HAP-1 (cell line): ENCODE measurements around the gene ZSCAN16.

Experiments used
- DNase-seq, 2 experiments: peaks; one replicate each; pipeline ENCODE4 v3.0.0-alpha.2; 2016 to 2020; ENCODE audit warnings: low spot score in 2 of 2
- H3K27me3 ChIP-seq: fragments of 250-450 bp; sonication (Bioruptor Pico); 2 replicates; pipeline ENCODE4 v1.5.1; 2020; ENCODE audit warnings: low read depth, mild to moderate bottlenecking, moderate library complexity
- H3K36me3 ChIP-seq: fragments of 250-450 bp; sonication (Bioruptor Pico); replicated peaks from 2 replicates; pipeline ENCODE4 v1.5.1; 2020; ENCODE audit warnings: mild to moderate bottlenecking
- H3K4me1 ChIP-seq: fragments of 250-450 bp; sonication (Bioruptor Pico); 2 replicates; pipeline ENCODE4 v1.5.1; 2020; ENCODE audit warnings: mild to moderate bottlenecking
- H3K4me3 ChIP-seq: fragments of 250-450 bp; sonication (Bioruptor Pico); 2 replicates; pipeline ENCODE4 v1.5.1; 2020; ENCODE audit warnings: mild to moderate bottlenecking, moderate library complexity
- H3K9me3 ChIP-seq: fragments of 250-450 bp; sonication (Bioruptor Pico); 2 replicates; pipeline ENCODE4 v1.5.1; 2020; ENCODE audit warnings: mild to moderate bottlenecking, moderate library complexity
- in situ Hi-C: fragments of 300-500 bp; cut with MboI; formaldehyde crosslinking; loops from 3 replicates; pipeline ENCODE4 v1.14.3; 2020; ENCODE audit warnings: low sequenced_read_pairs, inconsistent platforms, mixed read lengths

Gene ZSCAN16

DNA sequence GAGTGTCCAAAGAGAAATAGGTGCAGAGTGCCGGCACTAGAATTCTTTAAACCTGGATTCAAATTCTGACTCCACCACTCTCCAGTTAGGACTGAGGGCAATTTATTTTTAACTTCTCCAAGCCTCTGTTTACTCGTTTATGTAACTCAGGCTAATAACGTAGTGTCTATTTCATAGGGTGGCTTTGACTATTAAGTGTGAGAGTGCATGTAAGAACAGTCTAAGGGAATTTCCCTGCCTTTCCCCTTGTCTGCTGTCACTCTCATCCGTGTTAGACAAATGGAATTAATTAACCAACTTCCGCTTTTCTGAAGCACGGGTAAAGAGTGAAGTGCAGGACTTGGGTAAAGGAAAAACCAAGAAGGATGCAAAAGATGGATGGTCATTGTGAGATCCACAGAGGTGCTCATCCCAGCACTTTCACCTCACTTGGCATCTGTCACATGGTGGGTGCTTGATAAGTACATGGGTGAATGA is 13.1 kb downstream of the ZSCAN16 start:
- DNase-seq, result no peak
- H3K4me3 ChIP-seq, result peak overlapping the region; percentile 58
- in situ Hi-C loops, result loop anchor here (10.0 to 25.0 kb wide), 2 partner anchors 125 to 217 kb away; partner anchors contain the start of genes NKAPL, ZKSCAN4 and ZSCAN26
- no peaks in the 10 kb centered on the region for H3K9me3 ChIP-seq
- H3K27me3 ChIP-seq, result no peaks in the 10 kb centered on the region
- H3K36me3 ChIP-seq, result no peaks in the 10 kb centered on the region
- peaks cover 15% of the 10 kb centered on the region for H3K4me1 ChIP-seq

DNA sequence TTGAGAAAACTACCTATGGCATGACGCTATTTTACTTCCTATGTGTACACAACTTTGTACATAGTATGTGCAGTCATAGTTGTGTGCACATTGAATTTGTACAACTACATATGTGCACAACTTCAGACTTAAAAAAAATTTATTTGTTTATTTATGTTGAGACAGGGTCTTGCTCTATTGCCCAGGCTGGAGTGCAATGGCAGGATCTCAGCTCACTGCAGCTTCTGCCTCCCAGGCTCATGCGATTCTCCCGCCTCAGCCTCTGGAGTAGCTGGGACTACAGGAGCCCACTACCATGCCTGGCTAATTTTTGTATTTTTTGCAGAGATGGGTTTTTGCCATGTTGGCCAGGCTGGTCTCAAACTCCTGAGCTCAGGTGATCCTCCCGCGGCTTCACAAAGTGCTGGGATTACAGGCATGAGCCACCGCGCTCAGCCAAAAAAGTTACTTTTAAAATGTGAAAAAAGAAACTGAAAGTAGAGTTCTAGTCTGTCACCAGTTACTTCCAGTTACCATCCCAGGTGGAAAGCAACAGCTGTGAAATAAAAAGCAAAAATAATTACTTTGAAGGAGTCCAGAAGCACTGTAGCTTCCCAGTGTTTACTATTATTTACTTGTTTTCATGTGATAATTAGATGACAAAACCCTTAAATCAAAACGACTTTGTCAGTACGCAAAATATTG is 15.6 kb downstream of the ZSCAN16 start:
- peaks cover 12% of the 10 kb centered on the region for H3K4me1 ChIP-seq
- in situ Hi-C loops, result loop anchor here (10.0 to 25.0 kb wide), 2 partner anchors 122 to 215 kb away; partner anchors contain the start of genes NKAPL, ZKSCAN4 and ZSCAN26

DNA sequence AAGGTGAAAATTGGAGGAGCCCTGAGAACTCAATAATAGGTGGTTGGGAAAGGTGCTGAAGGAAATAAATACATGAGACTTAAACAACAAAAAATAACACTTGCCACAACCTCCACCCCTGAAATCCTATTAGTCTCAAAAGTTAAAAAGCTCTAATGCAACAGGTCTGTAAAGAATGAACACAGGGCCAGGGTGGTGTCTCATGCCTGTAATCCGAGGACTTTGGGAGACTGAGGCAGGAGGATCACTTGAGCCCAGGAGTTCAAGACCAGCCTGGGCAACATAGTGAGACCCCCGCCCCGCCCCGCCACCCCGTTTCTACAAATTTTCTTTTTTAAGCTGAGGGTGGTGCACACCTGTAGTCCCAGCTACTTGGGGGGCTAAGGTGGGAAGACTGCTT is 16.2 kb downstream of the ZSCAN16 start:
- DNase-seq, result no peak

More for the DNA sequence above, 15.6 kb downstream of the ZSCAN16 start:
- H3K9me3 ChIP-seq, result no peaks in the 10 kb centered on the region
- DNase-seq, result no peak
- peaks cover 8% of the 10 kb centered on the region for H3K36me3 ChIP-seq
- H3K27me3 ChIP-seq, result no peaks in the 10 kb centered on the region
- H3K4me3 ChIP-seq, result no peak overlapping the region

GRCh38 chr6:28141500-28142329 is 17.3 kb downstream of the ZSCAN16 start, which contains the start of gene ZKSCAN8:
Gene ZKSCAN8, plus strand, starts transcription at chr6:28141883. Its CDS starts 6,525 bp downstream, at chr6:28148408.
- H3K9me3 ChIP-seq, result no peaks in the 10 kb centered on the region
- in situ Hi-C loops, result loop anchor here (25.0 kb wide), 1 partner anchor 121 kb away; the partner anchor contains the start of genes NKAPL, ZKSCAN4 and ZSCAN26
- peaks cover 15% of the 10 kb centered on the region for H3K36me3 ChIP-seq
- H3K4me3 ChIP-seq, result peak within 1 kb of the TSS; percentile 83
- DNase-seq, result peak; percentile 93 to 96
- H3K27me3 ChIP-seq, result no peaks in the 10 kb centered on the region
- peaks cover 12% of the 10 kb centered on the region for H3K4me1 ChIP-seq

More for the DNA sequence above, 16.2 kb downstream of the ZSCAN16 start:
- Histone ChIP-seq H3K9me3 (no peaks in the 10 kb centered on the region), H3K36me3 (peaks cover 8% of the 10 kb centered on the region), H3K4me3 (no peak overlapping the region), H3K4me1 (peaks cover 12% of the 10 kb centered on the region), H3K27me3 (no peaks in the 10 kb centered on the region)
- in situ Hi-C loops, result loop anchor here (25.0 kb wide), 1 partner anchor 122 kb away; the partner anchor contains the start of genes NKAPL, ZKSCAN4 and ZSCAN26

DNA sequence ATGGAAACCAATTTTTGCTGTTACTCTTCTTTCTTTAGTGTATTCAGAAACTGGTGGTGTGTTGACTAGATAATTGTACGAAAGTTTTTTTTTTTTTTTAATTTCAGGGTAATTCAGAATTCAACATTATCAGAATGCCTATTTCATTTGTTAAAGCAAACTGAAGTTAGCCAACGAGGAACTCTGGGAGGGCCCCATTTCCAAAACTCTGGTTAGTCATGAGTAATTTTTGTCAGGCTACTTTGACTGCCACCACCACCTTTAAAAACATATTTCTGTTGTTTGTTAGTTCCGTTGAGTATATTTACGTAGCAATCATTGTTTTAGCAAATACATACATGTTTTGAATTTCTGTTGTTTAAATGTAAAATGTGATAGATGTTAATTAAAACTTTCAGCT is 18.0 kb downstream of the ZSCAN16 start:
- Histone ChIP-seq H3K36me3 (peaks cover 19% of the 10 kb centered on the region), H3K9me3 (no peaks in the 10 kb centered on the region), H3K4me1 (peaks cover 11% of the 10 kb centered on the region), H3K27me3 (no peaks in the 10 kb centered on the region), H3K4me3 (peak overlapping the region; percentile 83)
- no peak for DNase-seq
- in situ Hi-C loops, result loop anchor here (25.0 kb wide), 1 partner anchor 120 kb away; the partner anchor contains the start of genes NKAPL, ZKSCAN4 and ZSCAN26

DNA sequence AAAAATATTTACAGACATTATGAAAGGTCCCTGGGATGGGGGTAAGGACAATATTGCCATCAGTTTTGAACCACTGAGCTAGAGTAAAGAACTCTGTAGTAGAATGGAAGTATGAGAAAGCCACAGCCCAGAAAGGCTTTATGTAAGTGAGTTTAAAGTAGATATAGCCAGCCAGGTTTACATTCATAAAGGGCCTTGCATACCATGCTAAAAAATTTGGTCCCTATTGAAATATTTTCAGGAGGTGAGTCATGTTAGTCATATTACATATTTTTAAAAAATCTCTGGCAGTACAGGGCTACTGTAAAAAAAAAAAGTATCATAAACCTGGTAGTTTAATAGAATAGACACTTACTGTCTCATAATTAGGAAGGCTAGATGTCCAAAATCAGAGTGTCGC is 20.8 kb downstream of the ZSCAN16 start:
- Histone ChIP-seq H3K27me3 (no peaks in the 10 kb centered on the region), H3K36me3 (peaks cover 46% of the 10 kb centered on the region), H3K4me3 (no peak overlapping the region), H3K4me1 (peaks cover 5% of the 10 kb centered on the region), H3K9me3 (no peaks in the 10 kb centered on the region)
- no peak for DNase-seq
- in situ Hi-C loops, result loop anchor here (25.0 kb wide), 1 partner anchor 117 kb away; the partner anchor contains the start of genes NKAPL, ZKSCAN4 and ZSCAN26

GRCh38 chr6:28152531-28152930 is 28.1 kb downstream of the ZSCAN16 start:
- in situ Hi-C loops, result no loop called here
- DNase-seq, result no peak
- H3K4me3 ChIP-seq, result no peak overlapping the region
- no peaks in the 10 kb centered on the region for H3K27me3 ChIP-seq
- peaks cover 88% of the 10 kb centered on the region for H3K36me3 ChIP-seq
- H3K4me1 ChIP-seq, result no peaks in the 10 kb centered on the region
- no peaks in the 10 kb centered on the region for H3K9me3 ChIP-seq

- H3K4me3 ChIP-seq, result no peak overlapping the region
- H3K4me1 ChIP-seq, result no peaks in the 10 kb centered on the region
- H3K27me3 ChIP-seq, result no peaks in the 10 kb centered on the region
- in situ Hi-C loops, result no loop called here
- H3K36me3 ChIP-seq, result peaks cover 83% of the 10 kb centered on the region
- H3K9me3 ChIP-seq, result no peaks in the 10 kb centered on the region
- no peak for DNase-seq
These were observed 29.1 kb downstream of the ZSCAN16 start for GRCh38 chr6:28153546-28153945.

DNA sequence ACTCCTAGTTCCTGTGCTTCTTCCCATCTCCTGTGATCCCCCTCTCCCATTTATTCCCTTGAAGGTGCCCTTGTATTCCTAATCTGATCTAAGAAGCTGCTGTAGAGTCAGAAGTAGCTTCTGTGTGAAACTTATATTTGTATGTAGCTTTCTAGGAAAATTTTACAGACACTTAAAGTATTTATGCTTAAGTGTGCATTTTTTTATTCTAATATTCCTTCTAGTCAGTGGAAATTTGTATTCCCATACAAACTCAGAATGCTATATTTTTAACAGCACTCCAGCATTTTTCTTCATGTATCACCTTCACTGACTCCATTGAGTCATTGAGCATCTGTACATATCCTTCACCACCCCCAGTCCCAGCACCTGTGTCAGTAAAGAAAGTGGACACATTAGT is 29.9 kb downstream of the ZSCAN16 start:
- in situ Hi-C loops, result no loop called here
- H3K27me3 ChIP-seq, result no peaks in the 10 kb centered on the region
- no peaks in the 10 kb centered on the region for H3K4me1 ChIP-seq
- no peak for DNase-seq
- no peak overlapping the region for H3K4me3 ChIP-seq
- H3K36me3 ChIP-seq, result peaks cover 75% of the 10 kb centered on the region
- H3K9me3 ChIP-seq, result no peaks in the 10 kb centered on the region

GRCh38 chr6:28158318-28158717 is 33.9 kb downstream of the ZSCAN16 start:
- H3K36me3 ChIP-seq, result peaks cover 35% of the 10 kb centered on the region
- H3K9me3 ChIP-seq, result no peaks in the 10 kb centered on the region
- DNase-seq, result no peak
- H3K27me3 ChIP-seq, result no peaks in the 10 kb centered on the region
- H3K4me1 ChIP-seq, result peaks cover 6% of the 10 kb centered on the region
- no peak overlapping the region for H3K4me3 ChIP-seq
- in situ Hi-C loops, result no loop called here

GRCh38 chr6:28159029-28159607 is 34.7 kb downstream of the ZSCAN16 start:
- in situ Hi-C loops, result no loop called here
- no peak overlapping the region for H3K4me3 ChIP-seq
- H3K36me3 ChIP-seq, result peaks cover 27% of the 10 kb centered on the region
- DNase-seq, result no peak
- H3K27me3 ChIP-seq, result no peaks in the 10 kb centered on the region
- no peaks in the 10 kb centered on the region for H3K9me3 ChIP-seq
- H3K4me1 ChIP-seq, result peaks cover 6% of the 10 kb centered on the region

DNA sequence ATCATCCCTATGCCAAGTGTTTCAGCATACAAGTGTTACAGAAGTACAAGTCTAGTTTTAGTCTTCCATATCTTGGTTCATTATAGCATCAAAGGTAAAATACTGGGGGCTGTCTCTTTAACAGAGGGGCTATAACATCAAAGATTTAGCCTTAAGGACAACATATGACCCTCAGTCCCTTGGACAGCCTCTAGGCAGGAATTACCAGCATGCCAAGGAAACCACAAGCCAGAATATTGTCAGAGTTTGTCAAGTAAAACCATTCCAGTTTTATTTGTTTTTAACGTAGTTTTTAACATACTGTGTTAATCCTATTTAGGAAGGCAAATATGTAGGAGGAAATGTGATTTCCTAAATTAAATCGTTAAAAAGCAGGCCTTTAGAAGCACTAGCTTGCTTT is 35.8 kb downstream of the ZSCAN16 start:
- no peaks in the 10 kb centered on the region for H3K27me3 ChIP-seq
- no peak for DNase-seq
- H3K4me1 ChIP-seq, result peaks cover 6% of the 10 kb centered on the region
- no peak overlapping the region for H3K4me3 ChIP-seq
- peaks cover 16% of the 10 kb centered on the region for H3K36me3 ChIP-seq
- in situ Hi-C loops, result no loop called here
- H3K9me3 ChIP-seq, result no peaks in the 10 kb centered on the region

- Histone ChIP-seq H3K27me3 (no peaks in the 10 kb centered on the region), H3K9me3 (no peaks in the 10 kb centered on the region), H3K4me1 (peaks cover 6% of the 10 kb centered on the region), H3K36me3 (peaks cover 10% of the 10 kb centered on the region; the same call in 1 of the 2 replicates), H3K4me3 (peak overlapping the region; percentile 35)
- peak; percentile 45 to 90 for DNase-seq
- in situ Hi-C loops, result no loop called here
These were observed 37.1 kb downstream of the ZSCAN16 start for GRCh38 chr6:28161410-28162079.
